Omental fat pad (tissue), 4 donors: ENCODE data around the gene CECR2. TPM values are rescaled to one million over a fixed set of nuclear protein-coding genes. Genes with fewer than 3 reads are reported as not detected.

Source experiments
- ATAC-seq: fragments of 150-250 bp; one replicate; pipeline ENCODE4 v1.9.1; 2016; ENCODE audit warnings: mild to moderate bottlenecking, moderate library complexity; ENCODE audit not compliant: low FRiP score
- DNase-seq: peaks from one replicate; pipeline ENCODE4 v3.0.0-alpha.2; 2019; ENCODE audit warnings: low spot score
- total RNA-seq, 4 donors: library from RNA; depleted of rRNA; stranded (reverse); fragments of >200 nt; gene quantifications; one replicate each; pipeline ENCODE4 v1.1.0, GENCODE V29; 2016
- TF ChIP-seq, protein P1 (sequence below), 3 donors: fragments of 450-650 bp; IDR thresholded peaks; one replicate each; pipeline ENCODE4 v1.5.1; 2016 to 2017; ENCODE audit warnings: antibody characterized with exemption in 3 of 3, mild to moderate bottlenecking in 3 of 3, moderate library complexity in 2 of 3

CECR2 gene
- total RNA-seq, result 1 to 10 TPM in 1 of 4 donors, under 1 TPM in 3; 0.24 to 3.9 (median 0.70) TPM

DNA sequence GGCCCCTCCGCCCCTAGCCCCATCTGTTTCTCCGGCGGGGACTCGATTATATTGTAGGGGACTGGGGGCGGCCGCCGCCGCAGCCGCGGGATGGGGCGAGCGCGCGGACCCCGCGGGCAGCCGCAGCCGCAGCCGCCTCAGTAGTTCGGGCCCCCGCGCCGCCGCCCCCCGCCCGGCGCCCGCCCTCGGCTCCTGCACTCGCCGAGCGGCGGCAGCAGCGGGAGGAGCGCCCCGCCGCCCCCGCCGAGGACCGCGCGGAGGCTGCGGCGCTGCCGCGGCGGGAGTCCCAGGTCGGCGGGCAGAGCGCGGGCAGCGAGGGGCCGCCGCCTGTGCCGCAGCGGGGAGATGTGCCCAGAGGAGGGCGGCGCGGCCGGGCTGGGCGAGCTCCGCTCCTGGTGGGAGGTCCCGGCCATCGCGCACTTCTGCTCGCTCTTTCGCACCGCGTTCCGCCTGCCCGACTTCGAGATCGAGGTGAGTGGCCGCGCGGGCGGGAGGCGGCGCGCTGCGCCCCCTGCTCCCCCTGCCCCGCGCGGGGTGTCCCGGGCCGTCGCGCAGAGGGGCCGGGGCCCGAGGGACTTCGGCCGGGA lies at the start of gene CECR2:
TSS of gene CECR2 (plus strand) at position 22 of the 587 bp plus-strand sequence. CDS start at position 346, 324 bp downstream.
- TF ChIP-seq, protein P1, sequence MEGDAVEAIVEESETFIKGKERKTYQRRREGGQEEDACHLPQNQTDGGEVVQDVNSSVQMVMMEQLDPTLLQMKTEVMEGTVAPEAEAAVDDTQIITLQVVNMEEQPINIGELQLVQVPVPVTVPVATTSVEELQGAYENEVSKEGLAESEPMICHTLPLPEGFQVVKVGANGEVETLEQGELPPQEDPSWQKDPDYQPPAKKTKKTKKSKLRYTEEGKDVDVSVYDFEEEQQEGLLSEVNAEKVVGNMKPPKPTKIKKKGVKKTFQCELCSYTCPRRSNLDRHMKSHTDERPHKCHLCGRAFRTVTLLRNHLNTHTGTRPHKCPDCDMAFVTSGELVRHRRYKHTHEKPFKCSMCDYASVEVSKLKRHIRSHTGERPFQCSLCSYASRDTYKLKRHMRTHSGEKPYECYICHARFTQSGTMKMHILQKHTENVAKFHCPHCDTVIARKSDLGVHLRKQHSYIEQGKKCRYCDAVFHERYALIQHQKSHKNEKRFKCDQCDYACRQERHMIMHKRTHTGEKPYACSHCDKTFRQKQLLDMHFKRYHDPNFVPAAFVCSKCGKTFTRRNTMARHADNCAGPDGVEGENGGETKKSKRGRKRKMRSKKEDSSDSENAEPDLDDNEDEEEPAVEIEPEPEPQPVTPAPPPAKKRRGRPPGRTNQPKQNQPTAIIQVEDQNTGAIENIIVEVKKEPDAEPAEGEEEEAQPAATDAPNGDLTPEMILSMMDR (IDR thresholded peaks at IDR 0.05), result no peak
- ATAC-seq (peak; percentile 26), DNase-seq (no peak)

DNA sequence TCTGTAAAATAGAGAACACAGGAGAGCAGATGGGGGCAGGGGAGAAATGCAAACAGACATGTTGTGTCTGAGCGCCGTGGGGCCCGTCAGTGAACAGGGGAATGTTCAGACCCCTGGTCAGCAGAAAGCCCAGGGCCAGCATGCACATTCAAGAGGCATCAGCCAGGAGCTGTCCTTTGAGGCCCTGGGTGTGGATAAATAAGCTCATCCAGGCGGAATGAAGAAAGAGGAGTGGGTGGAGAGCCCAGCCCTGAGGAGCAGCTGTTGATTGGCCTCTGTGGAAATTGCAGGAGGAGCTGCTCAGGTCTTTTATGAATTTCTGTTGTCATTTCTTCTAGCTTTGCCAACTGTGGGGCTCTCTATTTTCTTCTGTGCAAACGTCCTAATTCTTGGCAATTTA lies 49.7 kb upstream of the CECR2 start:
- ATAC-seq (no peak), DNase-seq (no peak)
- TF ChIP-seq, protein P1 (IDR thresholded peaks at IDR 0.05), result no peak

DNA sequence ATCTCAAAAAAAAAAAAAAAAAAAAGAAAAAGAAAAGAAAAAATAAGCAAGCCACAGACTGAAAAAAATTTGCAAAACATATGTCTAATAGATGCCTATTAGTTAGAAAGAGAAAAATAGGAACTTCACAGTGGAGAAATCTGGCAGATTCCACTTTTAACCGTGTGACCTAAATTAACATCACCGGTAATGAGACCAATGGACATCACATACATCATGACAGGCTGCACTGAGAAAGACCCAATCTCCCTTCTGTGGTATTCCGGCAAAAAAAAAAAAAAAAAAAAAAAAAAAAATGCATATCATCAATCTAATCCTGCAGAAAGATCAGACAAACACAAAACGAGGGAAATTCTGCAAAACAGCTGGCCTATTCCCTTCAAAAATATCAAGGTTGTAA lies 46.7 kb upstream of the CECR2 start:
- DNase-seq (no peak), ATAC-seq (no peak)
- TF ChIP-seq, protein P1 (IDR thresholded peaks at IDR 0.05), result no peak

DNA sequence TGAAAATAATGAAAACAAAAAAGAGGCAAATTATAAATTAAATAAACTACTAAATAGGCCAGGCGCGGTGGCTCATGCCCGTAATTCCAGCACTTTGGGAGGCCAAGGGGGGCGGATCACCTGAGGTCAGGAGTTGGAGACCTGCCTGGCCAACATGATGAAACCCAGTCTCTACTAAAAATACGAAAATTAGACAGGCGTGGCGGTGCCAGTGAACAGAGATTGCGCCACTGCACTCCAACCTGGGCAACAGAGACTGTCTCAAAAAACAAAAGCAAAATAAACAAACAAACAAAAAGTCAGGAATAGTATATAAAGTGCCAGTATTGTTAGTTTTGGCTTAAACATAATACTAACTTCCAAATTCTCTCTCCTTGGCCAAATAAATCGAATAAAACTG lies 37.6 kb upstream of the CECR2 start:
- no peak for ATAC-seq
- TF ChIP-seq, protein P1 (IDR thresholded peaks at IDR 0.05), result no peak
- DNase-seq, result no peak

DNA sequence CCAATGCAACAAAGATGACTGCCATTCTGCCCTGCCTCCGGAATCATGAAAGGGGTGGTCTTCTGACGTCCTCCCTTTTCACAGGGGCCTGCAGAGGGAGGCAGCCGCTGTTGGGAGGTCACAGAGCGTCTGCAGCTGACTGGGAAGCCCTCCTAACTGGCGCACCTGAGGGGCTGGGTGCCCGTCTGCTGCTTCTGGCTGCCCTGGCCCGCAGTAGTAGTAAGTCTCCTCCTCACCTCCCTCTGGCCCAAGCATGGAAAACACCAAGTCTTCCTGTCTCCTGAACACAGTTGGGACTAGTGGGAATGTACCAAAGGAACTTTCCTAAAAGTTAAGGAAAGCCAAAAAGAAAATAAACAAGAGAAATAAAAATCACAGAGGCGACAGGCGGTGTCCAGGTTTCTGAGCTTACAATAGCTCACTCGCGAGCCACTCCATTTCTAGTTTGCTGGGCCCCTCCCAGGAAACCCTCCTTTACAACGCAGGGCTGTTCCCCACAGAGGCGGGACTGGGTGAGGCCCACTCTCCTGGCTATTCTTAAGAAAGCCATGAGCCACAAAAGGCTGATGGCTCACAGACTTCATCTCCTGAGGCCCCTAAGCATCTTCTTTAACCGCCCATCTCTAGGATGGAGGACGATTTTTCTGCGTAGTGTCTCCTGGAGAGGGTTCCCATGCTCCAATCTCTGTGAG lies 37.0 kb upstream of the CECR2 start:
- ATAC-seq (no peak), DNase-seq (no peak)
- TF ChIP-seq, protein P1 (IDR thresholded peaks at IDR 0.05), result no peak

DNA sequence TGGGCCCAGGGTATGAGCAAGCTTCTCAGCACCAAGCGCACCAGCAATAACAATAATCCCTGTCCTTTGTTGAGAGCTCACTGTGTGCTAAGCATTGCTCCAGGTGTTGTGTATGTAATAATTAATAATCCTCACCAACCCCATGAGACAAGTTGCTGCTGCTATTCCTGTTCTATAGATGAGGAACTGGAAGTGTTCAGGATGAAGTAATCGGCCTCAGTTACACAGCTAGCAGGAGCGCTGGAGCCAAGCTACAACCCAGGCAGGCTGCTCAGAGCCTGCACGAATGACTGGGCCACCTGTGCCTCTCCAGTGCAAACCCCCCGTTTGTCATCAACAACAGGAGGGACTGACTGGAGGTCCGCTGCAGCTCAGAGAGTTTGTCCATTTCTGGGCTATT lies 35.2 kb upstream of the CECR2 start:
- no peak for DNase-seq
- TF ChIP-seq, protein P1 (IDR thresholded peaks at IDR 0.05), result no peak
- no peak for ATAC-seq

DNA sequence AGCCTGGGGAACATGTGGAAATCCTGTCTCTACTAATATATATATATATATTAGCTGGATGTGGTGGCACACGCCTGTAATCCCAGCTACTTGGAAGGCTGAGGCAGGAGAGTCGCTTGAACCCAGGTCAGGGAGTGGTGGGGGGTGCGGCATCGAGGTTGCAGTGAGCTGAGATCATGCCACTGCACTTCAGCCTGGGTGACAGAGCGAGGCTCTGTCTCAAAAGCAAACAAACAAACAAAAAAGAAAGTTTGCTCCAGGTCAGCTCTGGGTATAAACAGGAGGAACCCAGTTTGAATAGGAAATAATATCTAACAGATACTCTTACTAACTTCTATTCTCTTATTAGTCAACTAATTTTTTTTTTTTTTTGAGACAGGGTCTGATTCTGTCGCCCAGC lies 34.3 kb upstream of the CECR2 start:
- DNase-seq, result no peak
- TF ChIP-seq, protein P1 (IDR thresholded peaks at IDR 0.05), result no peak
- no peak for ATAC-seq
